SJCRH30 (cell line): ENCODE data around the gene FOXO3. TPM values are rescaled to one million over a fixed set of nuclear protein-coding genes. Genes with fewer than 3 reads are reported as not detected.
"Not testable (repeated sequence)": the region's sequence is repeated elsewhere in the genome, so short reads cannot be mapped to it uniquely, and the experiment has no call there.

Source experiments
- DNase-seq, 2 experiments: peaks; one replicate each; pipeline ENCODE4 v3.0.0-alpha.2; 2015 to 2020
- H3K27ac ChIP-seq: fragments of 250-450 bp; sonication (Bioruptor Pico); 2 replicates; pipeline ENCODE4 v1.5.1; 2020; ENCODE audit warnings: mild to moderate bottlenecking, moderate library complexity
- H3K27me3 ChIP-seq: fragments of 250-450 bp; sonication (Bioruptor Pico); 2 replicates; pipeline ENCODE4 v1.5.1; 2020; ENCODE audit warnings: mild to moderate bottlenecking, moderate library complexity
- H3K36me3 ChIP-seq: fragments of 250-450 bp; sonication (Bioruptor Pico); 2 replicates; pipeline ENCODE4 v1.5.1; 2020; ENCODE audit warnings: mild to moderate bottlenecking, moderate library complexity
- H3K4me1 ChIP-seq: fragments of 250-450 bp; sonication (Bioruptor Pico); 2 replicates; pipeline ENCODE4 v1.5.1; 2020; ENCODE audit warnings: mild to moderate bottlenecking, moderate library complexity
- H3K4me3 ChIP-seq: fragments of 250-450 bp; sonication (Bioruptor Pico); 2 replicates; pipeline ENCODE4 v1.5.1; 2020; ENCODE audit warnings: mild to moderate bottlenecking, moderate library complexity
- H3K9me3 ChIP-seq: fragments of 250-450 bp; sonication (Bioruptor Pico); replicated peaks from 2 replicates; pipeline ENCODE4 v1.5.1; 2020; ENCODE audit warnings: mild to moderate bottlenecking, moderate library complexity
- total RNA-seq: library from RNA; depleted of rRNA; stranded (reverse); fragments of >200 nt; shearing (Covaris generic); gene quantifications from 2 replicates; pipeline ENCODE4 v1.2.3, GENCODE V29; 2014

FOXO3 gene
- total RNA-seq, 1 experiment from 2014 or later: 35.0 TPM

DNA sequence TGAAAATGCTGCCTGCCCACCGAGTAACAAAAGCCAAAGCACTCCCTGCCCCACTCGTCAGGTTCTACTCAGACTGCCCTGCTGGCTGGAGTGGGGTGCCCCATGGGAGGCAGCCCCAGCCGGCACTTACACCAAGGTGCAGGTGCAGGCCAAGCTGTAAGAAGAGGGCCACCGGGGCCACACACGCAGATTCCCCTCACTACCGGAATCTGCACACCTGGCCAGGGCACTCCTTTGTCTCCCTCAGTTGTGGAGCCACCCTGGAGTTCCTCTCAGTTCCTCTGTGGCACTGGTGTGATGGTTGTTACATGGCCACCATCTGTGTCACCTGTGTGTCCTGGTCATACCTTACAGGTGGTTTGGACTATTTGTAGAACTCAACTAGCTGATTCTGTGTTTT is 112.4 kb downstream of the FOXO3 start:
- Histone ChIP-seq H3K27ac (no peak overlapping the region), H3K4me1 (no peaks in the 10 kb centered on the region), H3K4me3 (no peak overlapping the region), H3K36me3 (0 out of 2 replicates have a peak, but pooled peaks cover 2% of the 10 kb centered on the region), H3K9me3 (no peaks in the 10 kb centered on the region), H3K27me3 (no peaks in the 10 kb centered on the region)
- DNase-seq: no peak

DNA sequence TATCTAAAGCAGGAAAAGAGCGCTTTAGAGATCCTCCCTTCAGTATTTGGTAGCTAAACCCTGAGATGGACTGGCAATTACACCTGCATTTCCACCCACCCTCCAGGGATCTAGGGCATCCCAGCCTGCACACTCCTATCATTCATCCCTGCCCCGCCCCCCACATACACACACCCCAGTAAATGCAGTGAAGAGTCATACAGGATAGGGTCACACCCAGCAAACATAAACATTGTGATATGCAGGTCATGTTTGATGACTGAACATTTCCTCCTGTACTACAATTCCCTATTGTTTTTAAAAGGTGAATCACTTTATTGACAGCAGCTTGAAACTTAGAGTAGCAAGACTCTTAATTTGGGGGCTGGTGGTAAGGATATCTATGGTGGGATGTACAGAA is 112.9 kb downstream of the FOXO3 start:
- H3K4me3 ChIP-seq: no peak overlapping the region
- H3K27me3 ChIP-seq: no peaks in the 10 kb centered on the region
- H3K4me1 ChIP-seq: no peaks in the 10 kb centered on the region
- H3K27ac ChIP-seq: no peak overlapping the region
- H3K36me3 ChIP-seq: 0 out of 2 replicates have a peak, but pooled peaks cover 1% of the 10 kb centered on the region
- no peaks in the 10 kb centered on the region for H3K9me3 ChIP-seq
- no peak for DNase-seq

DNA sequence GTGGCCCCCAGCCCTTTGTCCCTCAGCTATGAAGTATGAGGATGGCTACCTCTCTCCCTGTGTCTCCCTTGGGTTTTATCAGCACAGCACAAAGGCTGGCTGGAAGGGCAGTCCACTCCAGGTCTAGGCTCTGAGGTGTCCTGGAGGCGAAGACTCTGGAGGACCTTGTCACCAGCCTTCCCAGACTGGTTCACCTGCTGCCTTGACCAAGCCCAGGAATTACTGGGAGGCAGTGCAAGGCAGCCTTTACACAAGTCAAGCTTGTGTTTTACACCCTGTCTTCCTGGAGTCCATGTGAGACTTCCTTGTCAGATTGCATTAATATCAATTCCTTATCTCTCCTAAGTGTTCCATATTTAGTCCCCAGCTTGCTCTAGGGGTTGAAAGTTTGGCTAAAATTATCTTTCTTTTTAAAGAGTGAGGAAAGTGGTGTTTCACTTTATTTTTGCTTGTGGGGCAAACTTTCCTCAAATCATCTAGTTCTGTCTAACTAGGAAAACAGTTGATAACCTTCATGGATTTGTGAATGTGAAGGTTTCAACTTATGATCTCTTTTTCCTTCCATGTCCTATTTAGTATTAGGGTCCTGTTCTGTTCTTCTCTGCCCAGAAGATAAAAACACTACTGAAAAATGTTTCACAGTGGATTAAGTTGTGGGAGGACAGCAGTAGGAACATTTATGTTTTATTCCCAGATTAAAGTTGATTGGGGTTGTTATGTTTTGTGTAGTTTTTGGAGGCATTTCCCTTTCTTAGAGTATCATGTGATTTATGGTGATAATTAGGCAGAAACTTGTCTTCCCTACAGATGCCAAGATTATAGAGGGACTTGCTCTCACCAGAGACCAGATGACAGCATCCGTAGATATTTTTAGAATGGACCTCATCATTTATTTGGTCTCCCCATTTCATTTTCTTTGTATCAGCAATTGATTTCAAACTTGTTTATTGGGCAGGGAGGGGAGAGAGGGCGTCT is 114.8 kb downstream of the FOXO3 start:
- DNase-seq: no peak
- no peaks in the 10 kb centered on the region for H3K27me3 ChIP-seq
- H3K4me1 ChIP-seq: no peaks in the 10 kb centered on the region
- no peaks in the 10 kb centered on the region for H3K9me3 ChIP-seq
- H3K36me3 ChIP-seq: 0 out of 2 replicates have a peak, but pooled peaks cover 2% of the 10 kb centered on the region
- H3K4me3 ChIP-seq: no peak overlapping the region
- H3K27ac ChIP-seq: no peak overlapping the region

DNA sequence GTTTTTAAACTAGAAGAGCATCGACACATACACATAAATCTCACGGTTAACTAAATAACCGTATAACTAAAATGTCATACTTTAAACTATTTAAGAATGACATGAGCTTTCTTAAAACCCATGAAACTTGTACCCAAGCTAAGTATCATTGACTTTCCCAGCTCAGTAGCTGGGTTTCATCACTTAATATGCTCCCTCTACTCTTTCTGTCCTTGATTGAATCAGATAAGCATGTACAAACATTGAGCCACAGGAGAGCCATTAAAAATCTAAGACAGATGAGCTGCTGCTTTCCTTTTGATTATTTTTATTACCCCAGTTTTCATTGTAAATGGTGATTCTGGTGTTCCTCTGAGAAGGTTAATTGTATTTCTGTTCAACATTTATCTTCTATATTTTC is 115.8 kb downstream of the FOXO3 start:
- no peak for DNase-seq
- 0 out of 2 replicates have a peak, but pooled peaks cover 2% of the 10 kb centered on the region for H3K36me3 ChIP-seq
- H3K27me3 ChIP-seq: no peaks in the 10 kb centered on the region
- H3K4me3 ChIP-seq: no peak overlapping the region
- no peaks in the 10 kb centered on the region for H3K4me1 ChIP-seq
- no peak overlapping the region for H3K27ac ChIP-seq
- no peaks in the 10 kb centered on the region for H3K9me3 ChIP-seq

DNA sequence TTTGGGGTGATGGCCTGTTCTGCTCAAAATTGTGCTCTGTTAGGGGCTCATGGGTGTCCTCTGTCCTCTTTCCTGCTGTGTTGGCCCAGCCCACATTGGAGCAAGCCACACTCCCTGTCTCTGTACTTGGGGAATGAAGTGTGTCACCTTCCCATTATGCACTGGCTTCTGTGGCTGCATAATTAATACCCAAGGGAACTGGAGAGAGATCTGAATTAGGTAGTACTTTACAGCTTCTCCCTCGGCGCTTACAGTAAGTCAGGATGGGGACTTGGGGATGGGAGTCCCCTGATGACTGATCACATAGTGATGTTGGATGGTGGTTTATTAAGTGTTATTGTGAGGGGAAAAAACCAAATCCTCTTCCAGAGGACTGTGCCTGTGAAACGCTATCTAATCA is 116.6 kb downstream of the FOXO3 start:
- Histone ChIP-seq H3K36me3 (0 out of 2 replicates have a peak, but pooled peaks cover 2% of the 10 kb centered on the region), H3K4me3 (no peak overlapping the region), H3K4me1 (no peaks in the 10 kb centered on the region), H3K27me3 (no peaks in the 10 kb centered on the region), H3K27ac (no peak overlapping the region), H3K9me3 (no peaks in the 10 kb centered on the region)
- DNase-seq: no peak

DNA sequence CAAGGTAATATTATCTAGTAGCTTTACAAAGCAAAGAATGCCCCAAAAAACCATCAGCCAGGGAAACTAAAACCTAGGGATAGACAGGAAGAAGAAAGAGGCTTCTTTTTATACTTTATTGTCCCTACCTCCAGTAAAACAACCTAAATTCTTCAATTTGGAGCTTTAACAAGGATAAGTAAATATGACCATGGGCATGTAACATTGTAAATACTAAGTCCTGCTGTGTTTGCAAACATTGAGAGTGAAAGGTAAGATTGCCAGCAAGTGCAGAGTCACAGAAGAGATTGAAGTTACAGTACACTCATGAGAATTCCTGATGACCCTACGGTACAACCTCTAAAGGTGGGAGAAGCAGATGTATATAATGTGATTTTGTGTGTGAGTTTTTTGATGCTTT is 117.2 kb downstream of the FOXO3 start:
- H3K27me3 ChIP-seq: no peaks in the 10 kb centered on the region
- 0 out of 2 replicates have a peak, but pooled peaks cover 2% of the 10 kb centered on the region for H3K36me3 ChIP-seq
- H3K9me3 ChIP-seq: no peaks in the 10 kb centered on the region
- H3K27ac ChIP-seq: no peak overlapping the region
- no peak overlapping the region for H3K4me3 ChIP-seq
- no peaks in the 10 kb centered on the region for H3K4me1 ChIP-seq
- no peak for DNase-seq

DNA sequence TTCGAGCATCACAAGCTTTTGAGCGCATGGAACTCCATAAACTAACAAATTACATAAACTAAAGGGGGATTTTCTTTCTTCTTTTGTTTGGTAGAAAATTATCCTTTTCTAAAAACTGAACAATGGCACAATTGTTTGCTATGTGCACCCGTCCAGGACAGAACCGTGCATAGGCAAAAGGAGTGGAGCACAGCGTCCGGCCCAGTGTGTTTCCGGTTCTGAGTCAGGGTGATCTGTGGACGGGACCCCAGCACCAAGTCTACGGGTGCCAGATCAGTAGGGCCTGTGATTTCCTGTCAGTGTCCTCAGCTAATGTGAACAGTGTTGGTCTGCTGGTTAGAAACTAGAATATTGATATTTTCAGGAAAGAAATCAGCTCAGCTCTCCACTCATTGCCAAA is 119.6 kb downstream of the FOXO3 start:
- not testable (repeated sequence) for H3K27ac ChIP-seq, H3K4me1 ChIP-seq, DNase-seq, H3K27me3 ChIP-seq, H3K4me3 ChIP-seq, H3K36me3 ChIP-seq, H3K9me3 ChIP-seq

DNA sequence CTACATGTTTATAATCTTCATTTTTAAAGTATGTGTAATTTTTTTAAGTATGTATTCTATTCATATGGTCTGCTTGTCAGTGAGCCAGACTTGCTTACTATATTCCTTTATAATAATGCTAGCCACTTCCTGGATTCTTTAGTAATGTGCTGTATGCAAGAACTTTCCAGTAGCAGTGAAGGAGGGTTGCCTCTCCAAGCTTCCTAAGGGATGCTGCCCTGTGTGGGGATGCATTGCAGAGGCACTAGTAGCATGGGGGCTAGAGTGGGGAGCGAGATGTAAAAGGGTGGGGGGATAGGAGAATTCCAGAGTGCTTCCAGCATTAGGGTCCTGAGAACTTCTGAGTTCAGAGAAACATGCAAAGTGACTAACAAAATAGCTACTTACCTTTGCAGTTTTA is 121.0 kb downstream of the FOXO3 start:
- H3K4me3 ChIP-seq, H3K27ac ChIP-seq, H3K36me3 ChIP-seq, H3K27me3 ChIP-seq, H3K9me3 ChIP-seq, DNase-seq, H3K4me1 ChIP-seq: not testable (repeated sequence)

DNA sequence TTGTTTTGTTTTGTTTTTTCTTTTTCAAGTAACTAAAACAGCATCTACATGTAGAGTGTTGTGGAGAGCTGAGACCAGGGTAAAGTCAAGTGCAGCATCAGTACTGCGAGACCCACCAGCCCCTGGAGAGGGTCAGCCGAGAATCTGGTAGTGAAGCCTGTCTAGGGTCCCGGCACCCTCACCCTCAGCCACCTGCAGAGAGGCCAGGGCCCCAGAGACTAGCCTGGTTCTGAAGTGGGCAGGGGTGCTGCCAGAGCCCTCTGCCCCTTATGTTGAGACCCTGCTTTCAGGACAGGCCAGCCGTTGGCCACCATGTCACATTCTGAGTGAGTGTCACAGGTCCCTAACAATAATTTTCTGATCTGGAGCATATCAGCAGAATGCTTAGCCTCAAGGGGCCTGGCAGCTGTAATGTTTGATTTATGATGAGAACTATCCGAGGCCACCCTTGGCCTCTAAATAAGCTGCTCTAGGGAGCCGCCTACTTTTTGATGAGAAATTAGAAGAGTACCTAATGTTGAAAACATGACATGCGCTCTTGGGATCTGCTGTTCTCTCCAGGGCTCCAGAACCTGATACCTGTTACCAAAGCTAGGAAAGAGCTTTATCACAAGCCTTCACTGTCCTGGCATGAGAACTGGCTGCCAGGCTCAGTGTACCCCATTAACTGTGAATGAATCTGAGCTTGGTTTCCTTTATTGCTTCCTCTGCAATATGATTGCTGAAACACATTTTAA is 121.8 kb downstream of the FOXO3 start:
- DNase-seq, H3K4me1 ChIP-seq, H3K27me3 ChIP-seq, H3K4me3 ChIP-seq, H3K36me3 ChIP-seq, H3K27ac ChIP-seq, H3K9me3 ChIP-seq: not testable (repeated sequence)

DNA sequence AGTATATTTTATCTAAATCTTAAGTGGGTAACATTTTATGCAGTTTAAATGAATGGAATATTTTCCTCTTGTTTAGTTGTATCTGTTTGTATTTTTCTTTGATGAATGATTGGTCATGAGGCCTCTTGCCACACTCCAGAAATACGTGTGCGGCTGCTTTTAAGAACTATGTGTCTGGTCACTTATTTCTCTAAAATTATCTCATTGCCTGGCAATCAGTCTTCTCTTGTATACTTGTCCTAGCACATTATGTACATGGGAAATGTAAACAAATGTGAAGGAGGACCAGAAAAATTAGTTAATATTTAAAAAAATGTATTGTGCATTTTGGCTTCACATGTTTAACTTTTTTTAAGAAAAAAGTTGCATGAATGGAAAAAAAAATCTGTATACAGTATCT is 123.3 kb downstream of the FOXO3 start:
- not testable (repeated sequence) for H3K27me3 ChIP-seq, H3K4me3 ChIP-seq, H3K9me3 ChIP-seq, H3K4me1 ChIP-seq, DNase-seq, H3K36me3 ChIP-seq, H3K27ac ChIP-seq

DNA sequence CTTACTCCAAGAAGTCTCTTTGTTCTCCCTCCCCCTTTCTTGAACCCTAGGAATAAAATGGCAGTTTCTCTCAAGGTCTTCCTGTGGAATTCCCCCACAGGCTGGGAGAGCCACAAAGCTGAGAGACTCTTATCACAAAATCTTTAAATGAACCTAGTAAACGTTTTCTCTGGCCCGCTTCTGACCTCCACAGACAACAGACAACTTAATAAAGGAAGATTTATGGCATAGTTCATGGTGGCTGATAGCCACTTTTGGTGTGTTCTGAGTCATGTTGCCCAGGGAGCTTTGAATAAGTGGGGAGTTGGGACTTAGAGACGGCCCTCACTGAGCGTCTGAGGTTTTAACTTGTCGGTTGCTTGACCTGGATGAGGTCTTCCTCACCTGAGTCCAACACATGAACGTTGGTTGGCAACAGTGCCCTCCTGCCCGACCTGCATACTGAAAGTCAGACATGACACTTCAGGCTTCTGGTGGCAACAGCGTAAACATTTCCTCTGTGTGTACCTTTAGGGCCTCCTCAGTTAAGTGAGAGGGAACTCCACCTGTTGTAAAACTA is 124.1 kb downstream of the FOXO3 start:
- Histone ChIP-seq H3K36me3 (0 out of 2 replicates have a peak, but pooled peaks cover 2% of the 10 kb centered on the region), H3K27me3 (no peaks in the 10 kb centered on the region), H3K4me1 (no peaks in the 10 kb centered on the region), H3K9me3 (no peaks in the 10 kb centered on the region), H3K27ac (no peak overlapping the region), H3K4me3 (no peak overlapping the region)
- no peak for DNase-seq

DNA sequence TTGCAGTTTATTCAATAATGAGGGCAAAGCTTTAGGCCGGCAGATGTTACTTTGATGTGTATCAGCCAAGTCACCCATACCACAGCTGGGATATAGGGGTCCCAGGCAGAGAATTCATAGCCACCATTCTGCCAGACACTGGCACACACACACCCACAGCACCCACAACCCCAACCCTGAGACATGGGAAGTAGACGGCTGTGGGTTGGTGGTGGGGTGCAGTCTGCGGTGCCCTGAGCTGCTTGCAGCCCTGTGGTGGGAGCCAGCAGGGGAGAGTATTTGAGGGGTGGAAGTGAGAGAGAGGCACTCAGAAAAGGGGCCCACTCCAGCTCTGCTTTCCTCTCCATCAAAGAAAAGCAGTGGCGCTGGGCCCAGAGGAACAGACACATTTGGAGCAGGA is 125.3 kb downstream of the FOXO3 start:
- Histone ChIP-seq H3K4me3 (no peak overlapping the region), H3K36me3 (0 out of 2 replicates have a peak, but pooled peaks cover 2% of the 10 kb centered on the region), H3K4me1 (no peaks in the 10 kb centered on the region), H3K27ac (no peak overlapping the region), H3K27me3 (no peaks in the 10 kb centered on the region), H3K9me3 (no peaks in the 10 kb centered on the region)
- DNase-seq: no peak

DNA sequence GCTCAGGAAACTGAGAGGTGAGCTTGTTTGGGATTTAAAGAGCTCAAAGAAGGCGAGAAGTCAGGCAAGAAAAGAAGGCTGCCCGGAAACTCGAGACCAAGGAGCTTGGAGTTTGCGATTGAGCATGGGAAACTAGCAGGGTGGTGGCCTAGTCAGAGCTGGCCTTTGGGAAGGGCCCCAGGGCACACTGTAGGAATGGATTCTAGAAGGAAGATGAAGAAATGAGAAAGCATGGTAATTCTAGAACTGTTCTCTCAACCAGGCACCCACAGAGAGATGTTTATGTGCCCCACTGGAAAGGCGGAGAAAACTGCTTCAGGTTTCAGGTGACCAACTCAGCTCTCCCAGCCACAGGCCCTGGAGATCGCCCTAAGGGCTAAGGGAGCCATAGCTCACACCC is 126.2 kb downstream of the FOXO3 start:
- Histone ChIP-seq H3K36me3 (0 out of 2 replicates have a peak, but pooled peaks cover 2% of the 10 kb centered on the region), H3K4me1 (no peaks in the 10 kb centered on the region), H3K27me3 (no peaks in the 10 kb centered on the region), H3K9me3 (no peaks in the 10 kb centered on the region), H3K4me3 (no peak overlapping the region), H3K27ac (no peak overlapping the region)
- DNase-seq: no peak

DNA sequence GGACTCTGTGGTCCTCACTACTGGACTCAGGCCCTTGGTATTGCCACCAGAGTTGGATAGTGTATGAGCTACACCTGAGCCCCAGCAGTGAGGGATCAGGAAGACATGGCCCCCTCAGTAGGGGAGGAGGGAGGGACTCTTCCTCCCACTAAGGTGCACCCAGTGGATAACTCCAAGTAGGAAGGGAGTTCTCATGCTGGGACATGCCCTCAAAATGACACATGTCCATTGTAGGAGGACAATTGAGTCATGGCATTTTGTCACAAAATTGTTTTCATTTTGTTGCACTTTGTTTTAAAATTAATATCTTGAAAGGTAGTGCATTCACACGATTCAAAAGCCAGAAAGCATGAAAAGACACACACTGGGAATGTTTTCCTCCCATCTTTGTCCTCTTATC is 127.2 kb downstream of the FOXO3 start:
- Histone ChIP-seq H3K27me3 (no peaks in the 10 kb centered on the region), H3K4me3 (no peak overlapping the region), H3K36me3 (0 out of 2 replicates have a peak, but pooled peaks cover 2% of the 10 kb centered on the region), H3K27ac (no peak overlapping the region), H3K4me1 (no peaks in the 10 kb centered on the region), H3K9me3 (no peaks in the 10 kb centered on the region)
- DNase-seq: no peak
